Nucleus accumbens (tissue), 56 donors: ENCODE data around the gene CFAP53.

ENCODE experiments used
- DNase-seq, 56 donors: peaks; one replicate each; lab custom pipeline; 2025; lab: John Stamatoyannopoulos, UW

CFAP53 gene

DNA sequence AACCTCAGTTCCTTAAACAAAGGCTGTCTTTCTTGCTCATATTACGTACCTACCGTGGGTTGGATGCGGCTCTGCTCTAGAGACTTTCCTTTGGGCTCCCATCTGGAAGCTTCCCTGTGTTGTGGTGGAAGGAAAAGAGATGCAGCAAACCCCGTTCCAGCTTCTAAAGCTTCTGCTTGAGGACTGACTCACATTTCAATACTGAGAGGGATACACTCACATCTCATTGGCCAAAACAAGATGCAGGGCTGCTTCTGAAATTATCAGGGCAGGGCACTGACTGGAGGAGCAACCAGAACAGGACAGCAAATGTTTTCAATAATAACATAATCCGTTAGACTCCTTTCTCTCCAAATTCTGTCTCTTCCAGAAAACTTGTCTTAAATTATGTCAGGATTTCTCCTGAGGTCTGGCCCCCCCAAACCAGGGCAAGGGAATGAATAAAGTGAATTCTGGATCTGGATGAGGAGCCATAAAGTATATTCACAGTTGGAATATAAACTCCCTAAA, 66.9 kb downstream of the CFAP53 start:
- DNase-seq, result no peak

GRCh38 chr18:50196261-50196660, 70.0 kb downstream of the CFAP53 start:
- no peak for DNase-seq

GRCh38 chr18:50195689-50196088, 70.6 kb downstream of the CFAP53 start:
- DNase-seq, result no peak

GRCh38 chr18:50194631-50195532, 71.4 kb downstream of the CFAP53 start, which contains the start of gene MYO5B:
TSS of gene MYO5B (minus strand) at chr18:50195147. CDS start at chr18:50194793, 354 bp downstream.
- DNase-seq, result peak in 2 of 56 donors; percentile 14

GRCh38 chr18:50193796-50194630, 72.3 kb downstream of the CFAP53 start:
- no peak for DNase-seq

DNA sequence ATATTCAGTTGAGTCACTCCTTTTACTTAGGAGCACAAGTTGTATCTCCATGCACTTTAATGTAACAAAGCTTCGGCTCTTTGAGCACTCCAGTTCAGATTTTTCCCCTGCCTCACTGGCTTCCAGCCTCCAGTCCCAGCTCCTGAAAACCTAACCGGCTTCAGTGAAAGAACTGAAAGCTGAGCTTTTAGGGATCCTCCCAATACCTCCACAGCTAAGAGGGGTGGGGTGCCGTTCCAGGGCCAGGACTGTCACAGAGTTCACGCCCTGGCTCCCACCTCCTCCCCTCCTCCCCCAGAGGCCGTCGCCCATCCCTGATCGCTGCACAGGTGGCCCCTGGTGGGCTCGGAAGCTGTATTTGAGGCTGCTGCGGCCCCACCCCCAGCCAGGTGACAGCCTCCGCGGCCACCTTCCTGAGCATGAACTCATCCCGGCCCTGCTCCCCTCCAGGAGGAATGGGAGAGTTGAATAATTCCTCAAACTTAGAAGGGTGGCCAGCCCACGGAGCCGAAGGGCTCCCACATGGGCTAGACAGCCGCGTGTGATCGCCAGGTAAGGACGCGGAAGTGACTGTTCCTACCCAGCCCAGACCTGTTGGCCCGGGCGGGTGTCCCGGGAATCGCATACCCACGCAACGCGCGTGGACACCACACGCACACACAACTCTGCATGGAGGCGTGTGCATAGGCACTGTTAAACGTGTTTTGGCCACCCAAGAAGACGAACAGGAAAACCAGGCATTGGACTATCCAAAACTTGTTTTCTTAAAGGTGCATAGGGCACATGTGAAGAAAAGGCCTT, 73.1 kb downstream of the CFAP53 start:
- no peak for DNase-seq

GRCh38 chr18:50190926-50191325, 75.4 kb downstream of the CFAP53 start:
- no peak for DNase-seq

- no peak for DNase-seq
Measured at GRCh38 chr18:50190236-50190635, 76.1 kb downstream of the CFAP53 start.

DNA sequence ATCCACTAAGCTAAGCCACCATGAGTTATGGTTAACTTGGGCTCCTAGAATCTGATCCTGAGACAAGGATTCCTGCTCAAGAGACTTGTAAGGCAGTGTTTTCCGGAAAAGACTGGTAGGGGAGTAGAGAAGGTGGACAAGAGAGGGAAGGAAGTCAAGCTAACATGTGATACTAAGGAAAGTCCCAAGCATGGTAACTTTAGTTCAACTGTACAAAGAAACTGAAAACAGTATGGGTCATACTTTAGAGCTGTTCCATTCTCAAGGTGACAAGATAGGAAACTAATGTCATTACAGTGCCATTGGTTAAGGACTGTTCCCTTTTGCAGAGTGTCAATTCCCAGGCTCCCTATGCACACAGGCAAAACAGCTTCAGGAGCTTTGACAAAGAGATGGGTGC, 77.1 kb downstream of the CFAP53 start:
- no peak for DNase-seq

- no peak for DNase-seq
Measured at GRCh38 chr18:50188652-50189051, 77.6 kb downstream of the CFAP53 start.

DNA sequence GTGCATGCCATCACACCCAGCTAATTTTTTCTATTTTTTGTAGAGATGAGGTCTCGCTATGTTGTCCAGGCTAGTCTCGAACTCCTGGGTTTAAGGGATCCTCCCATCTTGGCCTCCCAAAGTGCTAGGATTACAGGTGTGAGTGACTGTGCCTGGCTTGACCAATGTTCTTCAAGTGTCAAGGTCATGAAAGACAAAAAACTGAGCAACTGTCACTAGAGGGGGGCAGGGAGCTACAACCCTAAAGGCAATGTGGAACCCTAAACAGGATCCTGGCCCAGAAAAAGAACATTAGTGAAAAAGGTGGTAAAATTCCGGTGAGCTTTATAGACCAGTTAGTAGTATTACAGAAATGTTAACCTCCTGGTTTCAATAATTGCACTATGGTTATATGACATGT, 78.6 kb downstream of the CFAP53 start:
- DNase-seq, result no peak

DNA sequence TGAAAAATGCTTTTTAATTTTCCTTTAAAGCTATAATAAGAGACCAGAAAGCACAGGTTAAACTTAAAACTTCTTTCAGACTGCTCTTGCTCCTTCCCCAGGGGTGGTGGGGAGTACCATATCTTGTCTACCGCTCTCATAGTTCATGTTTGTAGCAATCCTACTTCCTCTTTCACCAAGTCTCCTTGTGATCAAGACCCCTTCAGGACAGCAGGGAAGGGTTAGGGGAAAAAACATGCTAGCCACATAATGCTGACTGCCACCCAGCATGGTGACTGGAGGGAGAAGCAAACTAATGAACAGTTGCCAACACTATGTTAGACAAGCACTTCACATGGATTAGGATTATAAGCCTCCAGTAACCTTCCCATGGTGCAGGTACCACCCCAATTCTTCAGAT, 79.9 kb downstream of the CFAP53 start:
- no peak for DNase-seq

- no peak for DNase-seq
Measured at GRCh38 chr18:50183556-50183955, 82.7 kb downstream of the CFAP53 start.

- DNase-seq, result no peak
Measured at GRCh38 chr18:50182511-50182910, 83.8 kb downstream of the CFAP53 start.

DNA sequence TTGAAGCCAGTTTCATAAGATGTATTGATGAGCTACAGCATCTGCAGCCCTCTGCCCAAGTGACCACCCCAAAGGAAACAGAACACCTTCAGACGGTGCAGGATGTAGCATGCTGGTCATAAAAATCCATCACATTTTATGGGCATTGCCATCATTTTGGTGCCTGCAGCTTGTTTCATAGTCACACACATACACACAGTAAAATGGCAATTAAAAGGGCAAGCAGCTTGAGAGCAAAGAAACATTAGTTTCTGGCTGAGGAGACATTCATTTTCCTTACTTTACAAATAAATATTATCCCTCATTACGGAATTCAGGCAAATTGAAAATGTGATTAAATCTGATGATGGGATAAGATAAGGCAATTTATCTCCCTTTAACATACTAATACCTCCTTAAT, 84.7 kb downstream of the CFAP53 start:
- no peak for DNase-seq

DNA sequence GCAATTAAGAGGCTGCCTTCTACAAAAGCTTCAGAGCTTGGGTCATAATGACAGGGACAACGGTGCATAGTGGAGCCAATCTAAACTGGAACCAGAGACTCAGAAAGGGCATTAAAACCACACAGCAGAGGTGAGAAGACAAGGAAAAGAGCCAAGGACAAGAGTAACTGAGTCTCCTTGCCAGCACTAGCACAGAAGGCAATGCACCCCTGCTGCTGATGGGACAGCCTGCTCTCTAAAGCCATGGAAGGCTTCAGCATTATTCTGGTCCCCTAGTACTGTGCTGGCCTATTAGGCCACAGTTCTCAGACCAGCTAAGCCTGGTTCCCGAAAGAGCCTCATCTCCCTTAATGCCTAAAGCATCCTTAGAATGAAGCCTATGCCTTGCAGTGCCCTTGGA, 86.8 kb downstream of the CFAP53 start:
- no peak for DNase-seq

- no peak for DNase-seq
Measured at GRCh38 chr18:50177294-50177992, 88.9 kb downstream of the CFAP53 start.
